K562 (cell line): ENCODE data around the gene SOHLH2. TPM values are rescaled to one million over a fixed set of nuclear protein-coding genes. Genes with fewer than 3 reads are reported as not detected.

Experiments
- HNRNPUL1 ChIP-seq: fragments of 200-400 bp; formaldehyde crosslinking; IDR thresholded peaks from 2 replicates; pipeline ENCODE4 v1.6.1; 2017; ENCODE audit warnings: low read length
- KLF13 ChIP-seq: fragments of 450-650 bp; IDR thresholded peaks from 2 replicates; pipeline ENCODE4 v1.6.1; 2016; ENCODE audit warnings: missing genetic modification characterization, low read depth, mild to moderate bottlenecking, missing compliant biosample characterization, moderate library complexity, borderline replicate concordance
- MYC ChIP-seq, 2 experiments: fragments of 250-450 bp in 1 of 2; sonication (Bioruptor Pico) in 1 of 2; IDR thresholded peaks; 2 replicates each; pipeline versions ENCODE4 v1.5.1 to v1.6.1; 2012 to 2021; ENCODE audit warnings: low read depth in 2 of 2, borderline replicate concordance in 1 of 2, improper control_type of control experiment in 1 of 2, low read length in 1 of 2, mild to moderate bottlenecking in 1 of 2, moderate library complexity in 1 of 2
- PHB2 ChIP-seq: fragments of 450-650 bp; IDR thresholded peaks from 2 replicates; pipeline ENCODE4 v1.6.1; 2017; ENCODE audit warnings: low read depth
- RBM25 ChIP-seq: fragments of 200-400 bp; formaldehyde crosslinking; IDR thresholded peaks from 2 replicates; pipeline ENCODE4 v1.6.1; 2018; ENCODE audit warnings: low read length, low read depth, moderate library complexity; ENCODE audit not compliant: severe bottlenecking
- SIN3A ChIP-seq, 2 experiments: fragments of 150-350 bp in 1 of 2; IDR thresholded peaks; 2 replicates each; pipeline ENCODE4 v1.6.1; 2011 to 2016; ENCODE audit warnings: borderline replicate concordance in 2 of 2, low read depth in 2 of 2, low read length in 2 of 2, mild to moderate bottlenecking in 2 of 2, moderate library complexity in 2 of 2; ENCODE audit not compliant: control insufficient read depth in 1 of 2
- TAF1 ChIP-seq: IDR thresholded peaks from 2 replicates; pipeline ENCODE4 v1.6.1; 2011; ENCODE audit warnings: mild to moderate bottlenecking, low read length, moderate library complexity; ENCODE audit not compliant: insufficient read depth, control insufficient read depth, severe bottlenecking; ENCODE audit errors: extremely low read depth
- U2AF1 ChIP-seq: fragments of 200-400 bp; formaldehyde crosslinking; optimal IDR thresholded peaks from 2 replicates; pipeline ENCODE3; 2017; ENCODE audit warnings: mild to moderate bottlenecking, low read depth, low read length, moderate library complexity
- polyA plus RNA-seq, 8 experiments: library from polyadenylated mRNA; depleted of rRNA in 4 of 8; stranded (reverse) in 5 of 8; unstranded in 3 of 8; fragments of >200 nt; fragmentation: Nextera tagmentation in 2 of 8; fragmentation: Illumina TruSeq in 1 of 8; extraction: Ambion mirVana in 2 of 8; extraction: Trizol in 1 of 8; gene quantifications; 2 replicates each; pipeline versions ENCODE4 v1.2.1 to v1.2.3, GENCODE V29; 2011 to 2014; ENCODE audit warnings: inconsistent platforms in 1 of 8, missing spikeins in 1 of 8
- total RNA-seq, 7 experiments: library from RNA; depleted of rRNA in 6 of 7; stranded (reverse); fragments of >200 nt in 6 of 7; fragmentation: Illumina TruSeq in 2 of 7; extraction: Trizol in 2 of 7; gene quantifications; 2 replicates each; pipeline versions ENCODE4 v1.2.1 to v1.2.3, GENCODE V29; 2011 to 2021; ENCODE audit warnings: low replicate concordance in 1 of 7
- TF ChIP-seq, protein P1 (sequence below): fragments of 250-450 bp; sonication (Bioruptor Pico); IDR thresholded peaks from 2 replicates; pipeline ENCODE4 v1.8.0; 2021; ENCODE audit warnings: moderate library complexity, mild to moderate bottlenecking, inconsistent platforms
- TF ChIP-seq, protein P2 (sequence below): fragments of 450-650 bp; IDR thresholded peaks from 2 replicates; pipeline ENCODE4 v1.6.1; 2016; ENCODE audit warnings: mild to moderate bottlenecking, moderate library complexity

SOHLH2 gene
- total and polyA plus RNA-seq, 9 of the 15 experiments (the other 6 are each of a cell fraction or from before 2014, with no cell fraction given) = 10.3 to 26.7 (median 17.0) TPM

DNA sequence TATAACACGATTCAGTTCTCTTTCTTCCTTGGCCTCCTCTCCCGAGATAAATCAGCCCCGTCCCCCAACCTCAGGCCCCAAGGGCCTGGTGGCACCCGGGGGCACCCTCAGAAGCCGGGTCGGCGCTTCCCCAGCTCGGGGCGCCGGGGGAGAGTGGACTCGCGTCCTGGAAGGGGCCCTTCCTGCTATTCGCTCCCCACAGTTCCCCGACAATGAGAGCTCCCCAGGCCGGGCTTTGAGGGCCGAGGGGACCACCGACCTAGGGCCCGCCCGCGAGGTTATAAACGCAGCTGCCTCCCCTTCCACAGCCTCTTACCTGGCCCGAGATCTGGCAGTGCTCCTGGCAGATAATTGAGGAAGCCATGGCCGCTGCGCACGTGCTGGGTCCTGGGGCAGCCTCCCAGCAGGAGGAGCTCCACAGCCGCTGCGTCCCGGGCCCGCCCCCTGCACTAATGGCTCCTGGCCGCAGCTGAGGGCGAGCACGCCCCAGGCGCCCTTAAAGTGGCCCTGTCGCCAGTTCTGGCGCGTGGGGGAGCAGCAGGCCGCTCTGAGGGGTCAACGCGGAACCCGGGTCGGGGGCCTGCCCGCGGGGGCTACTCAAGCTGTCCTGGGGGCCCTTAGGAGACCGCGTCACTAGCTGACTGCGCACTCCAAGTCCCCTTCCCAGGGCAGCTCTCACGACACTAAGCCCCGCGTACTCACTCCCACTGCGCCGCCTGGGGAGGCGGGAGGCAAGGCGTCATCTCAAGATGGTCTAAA, at the start of gene SOHLH2 (continued):
- TF ChIP-seq TAF1 (peak; percentile 34), MYC (IDR thresholded peaks at IDR 0.05; ENCODE audit: low read depth, low read length) (peak; percentile 89), MYC (CRISPR knock-in tag; IDR thresholded peaks at IDR 0.05; ENCODE audit: borderline replicate concordance, low read depth) (no peak), U2AF1 (no peak), SIN3A (IDR thresholded peaks at IDR 0.05; ENCODE audit: borderline replicate concordance in 2 of 2, control insufficient read depth in 1 of 2, low read depth in 2 of 2, low read length in 2 of 2) (peak in 1 of 2 experiments; percentile 37; a peak in 1 of 4 replicates), KLF13 (no peak), PHB2 (no peak), RBM25 (no peak), HNRNPUL1 (no peak)
- TF ChIP-seq, protein P1, sequence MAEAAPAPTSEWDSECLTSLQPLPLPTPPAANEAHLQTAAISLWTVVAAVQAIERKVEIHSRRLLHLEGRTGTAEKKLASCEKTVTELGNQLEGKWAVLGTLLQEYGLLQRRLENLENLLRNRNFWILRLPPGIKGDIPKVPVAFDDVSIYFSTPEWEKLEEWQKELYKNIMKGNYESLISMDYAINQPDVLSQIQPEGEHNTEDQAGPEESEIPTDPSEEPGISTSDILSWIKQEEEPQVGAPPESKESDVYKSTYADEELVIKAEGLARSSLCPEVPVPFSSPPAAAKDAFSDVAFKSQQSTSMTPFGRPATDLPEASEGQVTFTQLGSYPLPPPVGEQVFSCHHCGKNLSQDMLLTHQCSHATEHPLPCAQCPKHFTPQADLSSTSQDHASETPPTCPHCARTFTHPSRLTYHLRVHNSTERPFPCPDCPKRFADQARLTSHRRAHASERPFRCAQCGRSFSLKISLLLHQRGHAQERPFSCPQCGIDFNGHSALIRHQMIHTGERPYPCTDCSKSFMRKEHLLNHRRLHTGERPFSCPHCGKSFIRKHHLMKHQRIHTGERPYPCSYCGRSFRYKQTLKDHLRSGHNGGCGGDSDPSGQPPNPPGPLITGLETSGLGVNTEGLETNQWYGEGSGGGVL = no peak
- TF ChIP-seq, protein P2, sequence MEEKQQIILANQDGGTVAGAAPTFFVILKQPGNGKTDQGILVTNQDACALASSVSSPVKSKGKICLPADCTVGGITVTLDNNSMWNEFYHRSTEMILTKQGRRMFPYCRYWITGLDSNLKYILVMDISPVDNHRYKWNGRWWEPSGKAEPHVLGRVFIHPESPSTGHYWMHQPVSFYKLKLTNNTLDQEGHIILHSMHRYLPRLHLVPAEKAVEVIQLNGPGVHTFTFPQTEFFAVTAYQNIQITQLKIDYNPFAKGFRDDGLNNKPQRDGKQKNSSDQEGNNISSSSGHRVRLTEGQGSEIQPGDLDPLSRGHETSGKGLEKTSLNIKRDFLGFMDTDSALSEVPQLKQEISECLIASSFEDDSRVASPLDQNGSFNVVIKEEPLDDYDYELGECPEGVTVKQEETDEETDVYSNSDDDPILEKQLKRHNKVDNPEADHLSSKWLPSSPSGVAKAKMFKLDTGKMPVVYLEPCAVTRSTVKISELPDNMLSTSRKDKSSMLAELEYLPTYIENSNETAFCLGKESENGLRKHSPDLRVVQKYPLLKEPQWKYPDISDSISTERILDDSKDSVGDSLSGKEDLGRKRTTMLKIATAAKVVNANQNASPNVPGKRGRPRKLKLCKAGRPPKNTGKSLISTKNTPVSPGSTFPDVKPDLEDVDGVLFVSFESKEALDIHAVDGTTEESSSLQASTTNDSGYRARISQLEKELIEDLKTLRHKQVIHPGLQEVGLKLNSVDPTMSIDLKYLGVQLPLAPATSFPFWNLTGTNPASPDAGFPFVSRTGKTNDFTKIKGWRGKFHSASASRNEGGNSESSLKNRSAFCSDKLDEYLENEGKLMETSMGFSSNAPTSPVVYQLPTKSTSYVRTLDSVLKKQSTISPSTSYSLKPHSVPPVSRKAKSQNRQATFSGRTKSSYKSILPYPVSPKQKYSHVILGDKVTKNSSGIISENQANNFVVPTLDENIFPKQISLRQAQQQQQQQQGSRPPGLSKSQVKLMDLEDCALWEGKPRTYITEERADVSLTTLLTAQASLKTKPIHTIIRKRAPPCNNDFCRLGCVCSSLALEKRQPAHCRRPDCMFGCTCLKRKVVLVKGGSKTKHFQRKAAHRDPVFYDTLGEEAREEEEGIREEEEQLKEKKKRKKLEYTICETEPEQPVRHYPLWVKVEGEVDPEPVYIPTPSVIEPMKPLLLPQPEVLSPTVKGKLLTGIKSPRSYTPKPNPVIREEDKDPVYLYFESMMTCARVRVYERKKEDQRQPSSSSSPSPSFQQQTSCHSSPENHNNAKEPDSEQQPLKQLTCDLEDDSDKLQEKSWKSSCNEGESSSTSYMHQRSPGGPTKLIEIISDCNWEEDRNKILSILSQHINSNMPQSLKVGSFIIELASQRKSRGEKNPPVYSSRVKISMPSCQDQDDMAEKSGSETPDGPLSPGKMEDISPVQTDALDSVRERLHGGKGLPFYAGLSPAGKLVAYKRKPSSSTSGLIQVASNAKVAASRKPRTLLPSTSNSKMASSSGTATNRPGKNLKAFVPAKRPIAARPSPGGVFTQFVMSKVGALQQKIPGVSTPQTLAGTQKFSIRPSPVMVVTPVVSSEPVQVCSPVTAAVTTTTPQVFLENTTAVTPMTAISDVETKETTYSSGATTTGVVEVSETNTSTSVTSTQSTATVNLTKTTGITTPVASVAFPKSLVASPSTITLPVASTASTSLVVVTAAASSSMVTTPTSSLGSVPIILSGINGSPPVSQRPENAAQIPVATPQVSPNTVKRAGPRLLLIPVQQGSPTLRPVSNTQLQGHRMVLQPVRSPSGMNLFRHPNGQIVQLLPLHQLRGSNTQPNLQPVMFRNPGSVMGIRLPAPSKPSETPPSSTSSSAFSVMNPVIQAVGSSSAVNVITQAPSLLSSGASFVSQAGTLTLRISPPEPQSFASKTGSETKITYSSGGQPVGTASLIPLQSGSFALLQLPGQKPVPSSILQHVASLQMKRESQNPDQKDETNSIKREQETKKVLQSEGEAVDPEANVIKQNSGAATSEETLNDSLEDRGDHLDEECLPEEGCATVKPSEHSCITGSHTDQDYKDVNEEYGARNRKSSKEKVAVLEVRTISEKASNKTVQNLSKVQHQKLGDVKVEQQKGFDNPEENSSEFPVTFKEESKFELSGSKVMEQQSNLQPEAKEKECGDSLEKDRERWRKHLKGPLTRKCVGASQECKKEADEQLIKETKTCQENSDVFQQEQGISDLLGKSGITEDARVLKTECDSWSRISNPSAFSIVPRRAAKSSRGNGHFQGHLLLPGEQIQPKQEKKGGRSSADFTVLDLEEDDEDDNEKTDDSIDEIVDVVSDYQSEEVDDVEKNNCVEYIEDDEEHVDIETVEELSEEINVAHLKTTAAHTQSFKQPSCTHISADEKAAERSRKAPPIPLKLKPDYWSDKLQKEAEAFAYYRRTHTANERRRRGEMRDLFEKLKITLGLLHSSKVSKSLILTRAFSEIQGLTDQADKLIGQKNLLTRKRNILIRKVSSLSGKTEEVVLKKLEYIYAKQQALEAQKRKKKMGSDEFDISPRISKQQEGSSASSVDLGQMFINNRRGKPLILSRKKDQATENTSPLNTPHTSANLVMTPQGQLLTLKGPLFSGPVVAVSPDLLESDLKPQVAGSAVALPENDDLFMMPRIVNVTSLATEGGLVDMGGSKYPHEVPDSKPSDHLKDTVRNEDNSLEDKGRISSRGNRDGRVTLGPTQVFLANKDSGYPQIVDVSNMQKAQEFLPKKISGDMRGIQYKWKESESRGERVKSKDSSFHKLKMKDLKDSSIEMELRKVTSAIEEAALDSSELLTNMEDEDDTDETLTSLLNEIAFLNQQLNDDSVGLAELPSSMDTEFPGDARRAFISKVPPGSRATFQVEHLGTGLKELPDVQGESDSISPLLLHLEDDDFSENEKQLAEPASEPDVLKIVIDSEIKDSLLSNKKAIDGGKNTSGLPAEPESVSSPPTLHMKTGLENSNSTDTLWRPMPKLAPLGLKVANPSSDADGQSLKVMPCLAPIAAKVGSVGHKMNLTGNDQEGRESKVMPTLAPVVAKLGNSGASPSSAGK = peak; percentile 85
